GM23338 (cell line): Measurements from ENCODE around the gene KCNIP1. TPM values are rescaled to one million over a fixed set of nuclear protein-coding genes. Genes with fewer than 3 reads are reported as not detected.

Source experiments
- ATAC-seq: fragments of 200-7000 bp; cut with Tn5 transposase; 3 replicates; pipeline ENCODE4 v1.9.1; 2020
- DNase-seq: peaks from one replicate; pipeline ENCODE4 v3.0.0-alpha.2; 2015; ENCODE audit warnings: low spot score
- H2AFZ ChIP-seq: fragments of 200-600 bp; sonication (generic); 2 replicates; pipeline ENCODE4 v1.8.0; 2016; ENCODE audit warnings: antibody characterized with exemption, mild to moderate bottlenecking, moderate library complexity
- H3F3A ChIP-seq: fragments of 200-600 bp; sonication (generic); replicated peaks from 2 replicates; pipeline ENCODE4 v1.8.0; 2017; ENCODE audit warnings: antibody characterized with exemption, mixed run types, low read depth
- H3K27ac ChIP-seq: fragments of 200-600 bp; sonication (generic); 2 replicates; pipeline ENCODE4 v1.6.1; 2016; ENCODE audit warnings: low read depth
- H3K27me3 ChIP-seq: fragments of 200-600 bp; sonication (generic); 2 replicates; pipeline ENCODE4 v1.8.0; 2016; ENCODE audit warnings: mild to moderate bottlenecking, mixed run types, moderate library complexity; ENCODE audit not compliant: insufficient read depth
- H3K36me3 ChIP-seq: fragments of 200-600 bp; sonication (generic); 2 replicates; pipeline ENCODE4 v1.8.0; 2016; ENCODE audit warnings: mild to moderate bottlenecking; ENCODE audit not compliant: insufficient read depth
- H3K4me1 ChIP-seq: fragments of 200-600 bp; sonication (generic); 2 replicates; pipeline ENCODE4 v1.8.0; 2016; ENCODE audit warnings: mild to moderate bottlenecking, moderate library complexity; ENCODE audit not compliant: insufficient read depth
- H3K4me2 ChIP-seq: fragments of 200-600 bp; sonication (generic); 2 replicates; pipeline ENCODE4 v1.7.1; 2017; ENCODE audit warnings: mixed run types
- H3K4me3 ChIP-seq: fragments of 200-600 bp; sonication (generic); 2 replicates; pipeline ENCODE4 v1.6.1; 2016; ENCODE audit warnings: mixed run types
- H3K79me2 ChIP-seq: fragments of 200-600 bp; sonication (generic); replicated peaks from 2 replicates; pipeline ENCODE4 v1.8.0; 2017; ENCODE audit warnings: mild to moderate bottlenecking; ENCODE audit not compliant: insufficient read depth
- H3K9me2 ChIP-seq: fragments of 200-600 bp; sonication (generic); 2 replicates; pipeline ENCODE4 v1.8.0; 2017; ENCODE audit not compliant: insufficient read depth
- H4K20me1 ChIP-seq: fragments of 200-600 bp; sonication (generic); replicated peaks from 2 replicates; pipeline ENCODE4 v1.8.0; 2017; ENCODE audit warnings: mild to moderate bottlenecking; ENCODE audit not compliant: insufficient read depth
- H3K27ac Mint-ChIP-seq: 2 replicates; pipeline ENCODE4 v1.8.0; 2020; ENCODE audit warnings: inconsistent platforms, mild to moderate bottlenecking, moderate library complexity, mixed read lengths
- H3K27me3 Mint-ChIP-seq: 3 replicates; pipeline ENCODE4 v1.8.0; 2022; ENCODE audit warnings: low read depth, mild to moderate bottlenecking, moderate library complexity, mixed read lengths, inconsistent platforms; ENCODE audit not compliant: insufficient read depth, poor library complexity
- H3K36me3 Mint-ChIP-seq: 3 replicates; pipeline ENCODE4 v1.8.0; 2021; ENCODE audit warnings: low read depth, mild to moderate bottlenecking, inconsistent platforms, moderate library complexity, mixed read lengths
- H3K4me1 Mint-ChIP-seq: 3 replicates; pipeline ENCODE4 v1.8.0; 2020; ENCODE audit warnings: mild to moderate bottlenecking, inconsistent platforms, mixed read lengths
- H3K4me3 Mint-ChIP-seq: 3 replicates; pipeline ENCODE4 v1.8.0; 2021; ENCODE audit warnings: moderate library complexity, mild to moderate bottlenecking, inconsistent platforms, mixed read lengths
- H3K9me3 Mint-ChIP-seq: 3 replicates; pipeline ENCODE4 v1.8.0; 2020; ENCODE audit warnings: moderate library complexity, mild to moderate bottlenecking, inconsistent platforms, mixed read lengths
- CREB1 ChIP-seq: fragments of 250-450 bp; sonication (Bioruptor Pico); IDR thresholded peaks from 2 replicates; pipeline ENCODE4 v1.5.0; 2020; ENCODE audit warnings: low read depth, mild to moderate bottlenecking, moderate library complexity
- CTCF ChIP-seq, 2 experiments: fragments of 200-600 bp in 1 of 2; sonication (generic) in 1 of 2; conservative IDR thresholded peaks; 2 replicates each; pipeline versions ENCODE4 v1.5.1 to v1.6.1; 2016 to 2017; ENCODE audit warnings: antibody characterized with exemption in 2 of 2, low read depth in 2 of 2, mild to moderate bottlenecking in 2 of 2, moderate library complexity in 1 of 2
- ETS1 ChIP-seq: IDR thresholded peaks from 2 replicates; pipeline ENCODE4 v1.6.1; 2016; ENCODE audit warnings: antibody characterized with exemption
- EZH2 ChIP-seq: fragments of 200-600 bp; sonication (generic); IDR thresholded peaks from one replicate; pipeline ENCODE4 v1.8.0; 2017; ENCODE audit warnings: antibody characterized with exemption, mild to moderate bottlenecking, low read depth; ENCODE audit not compliant: unreplicated experiment
- EZH2phosphoT487 ChIP-seq: fragments of 200-600 bp; sonication (generic); IDR thresholded peaks from one replicate; pipeline ENCODE4 v1.8.1; 2018; ENCODE audit warnings: antibody characterized with exemption; ENCODE audit not compliant: unreplicated experiment
- JUNB ChIP-seq: IDR thresholded peaks from one replicate; pipeline ENCODE4 v1.6.1; 2016; ENCODE audit warnings: antibody characterized with exemption; ENCODE audit not compliant: unreplicated experiment
- NANOG ChIP-seq: IDR thresholded peaks from 2 replicates; pipeline ENCODE4 v1.6.1; 2016; ENCODE audit warnings: antibody characterized with exemption, borderline replicate concordance
- POLR2AphosphoS5 ChIP-seq: IDR thresholded peaks from 2 replicates; pipeline ENCODE4 v1.6.1; 2016; ENCODE audit warnings: antibody characterized with exemption, low read depth
- REST ChIP-seq: IDR thresholded peaks from one replicate; pipeline ENCODE4 v1.6.1; 2018; ENCODE audit warnings: antibody characterized with exemption; ENCODE audit not compliant: unreplicated experiment
- STAT1 ChIP-seq: IDR thresholded peaks from one replicate; pipeline ENCODE4 v1.6.1; 2016; ENCODE audit warnings: antibody characterized with exemption; ENCODE audit not compliant: unreplicated experiment
- ZNF114 ChIP-seq: fragments of 250-450 bp; sonication (Bioruptor Pico); IDR thresholded peaks from 2 replicates; pipeline ENCODE4 v1.5.0; 2020; ENCODE audit warnings: mild to moderate bottlenecking, moderate library complexity
- ZNF331 ChIP-seq: fragments of 250-450 bp; sonication (Bioruptor Pico); IDR thresholded peaks from 2 replicates; pipeline ENCODE4 v1.5.0; 2020; ENCODE audit warnings: low read depth, mild to moderate bottlenecking, moderate library complexity
- polyA plus RNA-seq: library from polyadenylated mRNA; unstranded; fragments of >200 nt; fragmentation: Nextera tagmentation; extraction: Ambion mirVana; gene quantifications from 2 replicates; pipeline ENCODE4 v1.2.1, GENCODE V29; 2016
- total RNA-seq: library from RNA; depleted of rRNA; stranded (reverse); fragments of >200 nt; shearing (Covaris generic); gene quantifications from 2 replicates; pipeline ENCODE4 v1.2.3, GENCODE V29; 2014
- TF ChIP-seq, protein P1 (sequence below): fragments of 250-450 bp; sonication (Bioruptor Pico); IDR thresholded peaks from 2 replicates; pipeline ENCODE4 v1.5.0; 2020; ENCODE audit warnings: mild to moderate bottlenecking, moderate library complexity

Gene KCNIP1
- total and polyA plus RNA-seq, 2 experiments from 2014 or later = 0.31 to 0.87 TPM

DNA sequence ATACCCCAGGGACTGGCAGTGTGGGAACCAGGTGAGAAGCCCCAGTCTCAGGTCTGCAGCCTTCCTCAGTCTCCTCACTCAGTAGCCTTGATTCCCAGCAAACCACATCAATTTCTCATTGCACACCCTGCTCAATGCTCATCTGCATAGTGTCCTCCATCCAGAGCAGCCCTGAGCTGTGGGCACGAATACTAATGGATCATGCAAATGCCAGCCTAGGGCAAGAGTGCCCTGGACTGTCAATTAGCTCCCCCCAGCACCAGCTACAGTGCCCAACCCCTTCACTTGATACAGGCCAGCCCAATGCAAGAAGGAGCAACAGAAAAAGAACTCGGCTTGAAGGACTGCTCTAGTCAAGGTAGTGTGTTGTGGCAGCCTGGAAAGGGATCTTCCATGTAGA is 9.8 kb upstream of the KCNIP1 start:
- H3K36me3 Mint-ChIP-seq = no peaks in the 10 kb centered on the region
- Histone ChIP-seq H3K4me3 (no peak overlapping the region), H2AFZ (no peak overlapping the region), H4K20me1 (no peaks in the 10 kb centered on the region), H3K27ac (no peak overlapping the region), H3K36me3 (no peaks in the 10 kb centered on the region), H3K79me2 (no peaks in the 10 kb centered on the region), H3K4me2 (no peak overlapping the region), H3F3A (no peaks in the 10 kb centered on the region), H3K27me3 (no peaks in the 10 kb centered on the region), H3K4me1 (0 out of 2 replicates have a peak, but pooled peaks cover 3% of the 10 kb centered on the region), H3K9me2 (no peaks in the 10 kb centered on the region; the same call in 1 of the 2 replicates)
- H3K9me3 Mint-ChIP-seq = no peaks in the 10 kb centered on the region; the same call in 2 of the 3 replicates
- no peak for TF ChIP-seq REST
- TF ChIP-seq, protein P1, sequence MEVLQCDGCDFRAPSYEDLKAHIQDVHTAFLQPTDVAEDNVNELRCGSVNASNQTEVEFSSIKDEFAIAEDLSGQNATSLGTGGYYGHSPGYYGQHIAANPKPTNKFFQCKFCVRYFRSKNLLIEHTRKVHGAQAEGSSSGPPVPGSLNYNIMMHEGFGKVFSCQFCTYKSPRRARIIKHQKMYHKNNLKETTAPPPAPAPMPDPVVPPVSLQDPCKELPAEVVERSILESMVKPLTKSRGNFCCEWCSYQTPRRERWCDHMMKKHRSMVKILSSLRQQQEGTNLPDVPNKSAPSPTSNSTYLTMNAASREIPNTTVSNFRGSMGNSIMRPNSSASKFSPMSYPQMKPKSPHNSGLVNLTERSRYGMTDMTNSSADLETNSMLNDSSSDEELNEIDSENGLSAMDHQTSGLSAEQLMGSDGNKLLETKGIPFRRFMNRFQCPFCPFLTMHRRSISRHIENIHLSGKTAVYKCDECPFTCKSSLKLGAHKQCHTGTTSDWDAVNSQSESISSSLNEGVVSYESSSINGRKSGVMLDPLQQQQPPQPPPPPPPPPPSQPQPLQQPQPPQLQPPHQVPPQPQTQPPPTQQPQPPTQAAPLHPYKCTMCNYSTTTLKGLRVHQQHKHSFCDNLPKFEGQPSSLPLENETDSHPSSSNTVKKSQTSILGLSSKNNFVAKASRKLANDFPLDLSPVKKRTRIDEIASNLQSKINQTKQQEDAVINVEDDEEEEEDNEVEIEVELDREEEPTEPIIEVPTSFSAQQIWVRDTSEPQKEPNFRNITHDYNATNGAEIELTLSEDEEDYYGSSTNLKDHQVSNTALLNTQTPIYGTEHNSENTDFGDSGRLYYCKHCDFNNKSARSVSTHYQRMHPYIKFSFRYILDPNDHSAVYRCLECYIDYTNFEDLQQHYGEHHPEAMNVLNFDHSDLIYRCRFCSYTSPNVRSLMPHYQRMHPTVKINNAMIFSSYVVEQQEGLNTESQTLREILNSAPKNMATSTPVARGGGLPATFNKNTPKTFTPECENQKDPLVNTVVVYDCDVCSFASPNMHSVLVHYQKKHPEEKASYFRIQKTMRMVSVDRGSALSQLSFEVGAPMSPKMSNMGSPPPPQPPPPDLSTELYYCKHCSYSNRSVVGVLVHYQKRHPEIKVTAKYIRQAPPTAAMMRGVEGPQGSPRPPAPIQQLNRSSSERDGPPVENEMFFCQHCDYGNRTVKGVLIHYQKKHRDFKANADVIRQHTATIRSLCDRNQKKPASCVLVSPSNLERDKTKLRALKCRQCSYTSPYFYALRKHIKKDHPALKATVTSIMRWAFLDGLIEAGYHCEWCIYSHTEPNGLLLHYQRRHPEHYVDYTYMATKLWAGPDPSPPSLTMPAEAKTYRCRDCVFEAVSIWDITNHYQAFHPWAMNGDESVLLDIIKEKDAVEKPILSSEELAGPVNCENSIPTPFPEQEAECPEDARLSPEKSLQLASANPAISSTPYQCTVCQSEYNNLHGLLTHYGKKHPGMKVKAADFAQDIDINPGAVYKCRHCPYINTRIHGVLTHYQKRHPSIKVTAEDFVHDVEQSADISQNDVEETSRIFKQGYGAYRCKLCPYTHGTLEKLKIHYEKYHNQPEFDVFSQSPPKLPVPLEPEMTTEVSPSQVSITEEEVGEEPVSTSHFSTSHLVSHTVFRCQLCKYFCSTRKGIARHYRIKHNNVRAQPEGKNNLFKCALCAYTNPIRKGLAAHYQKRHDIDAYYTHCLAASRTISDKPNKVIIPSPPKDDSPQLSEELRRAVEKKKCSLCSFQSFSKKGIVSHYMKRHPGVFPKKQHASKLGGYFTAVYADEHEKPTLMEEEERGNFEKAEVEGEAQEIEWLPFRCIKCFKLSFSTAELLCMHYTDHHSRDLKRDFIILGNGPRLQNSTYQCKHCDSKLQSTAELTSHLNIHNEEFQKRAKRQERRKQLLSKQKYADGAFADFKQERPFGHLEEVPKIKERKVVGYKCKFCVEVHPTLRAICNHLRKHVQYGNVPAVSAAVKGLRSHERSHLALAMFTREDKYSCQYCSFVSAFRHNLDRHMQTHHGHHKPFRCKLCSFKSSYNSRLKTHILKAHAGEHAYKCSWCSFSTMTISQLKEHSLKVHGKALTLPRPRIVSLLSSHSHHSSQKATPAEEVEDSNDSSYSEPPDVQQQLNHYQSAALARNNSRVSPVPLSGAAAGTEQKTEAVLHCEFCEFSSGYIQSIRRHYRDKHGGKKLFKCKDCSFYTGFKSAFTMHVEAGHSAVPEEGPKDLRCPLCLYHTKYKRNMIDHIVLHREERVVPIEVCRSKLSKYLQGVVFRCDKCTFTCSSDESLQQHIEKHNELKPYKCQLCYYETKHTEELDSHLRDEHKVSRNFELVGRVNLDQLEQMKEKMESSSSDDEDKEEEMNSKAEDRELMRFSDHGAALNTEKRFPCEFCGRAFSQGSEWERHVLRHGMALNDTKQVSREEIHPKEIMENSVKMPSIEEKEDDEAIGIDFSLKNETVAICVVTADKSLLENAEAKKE = no peak
- TF ChIP-seq CREB1 (CRISPR knock-in tag) = no peak
- no peak for TF ChIP-seq EZH2phosphoT487
- TF ChIP-seq ETS1 = no peak
- TF ChIP-seq ZNF331 = no peak
- TF ChIP-seq STAT1 = no peak
- no peak for TF ChIP-seq EZH2
- TF ChIP-seq JUNB = no peak
- no peak for TF ChIP-seq CTCF (conservative IDR thresholded peaks at IDR 0.05; ENCODE audit: low read depth in 2 of 2)
- no peak for TF ChIP-seq ZNF114 (CRISPR knock-in tag)
- no peak for TF ChIP-seq NANOG
- TF ChIP-seq POLR2AphosphoS5 = no peak
- ATAC-seq (no peak), DNase-seq (no peak)
- no peak overlapping the region for H3K27ac Mint-ChIP-seq
- peaks cover 3% of the 10 kb centered on the region for H3K27me3 Mint-ChIP-seq
- H3K4me1 Mint-ChIP-seq = peaks cover 22% of the 10 kb centered on the region
- no peak overlapping the region for H3K4me3 Mint-ChIP-seq
